Activated CD8-positive, alpha-beta T cell treated with anti-CD3 and anti-CD28 coated beads, Interleukin-2, amount 10 ng/mL, durations not matched to agents 7 days and 5 days (primary cell): ENCODE data around the gene GTF3C1. TPM values are rescaled to one million over a fixed set of nuclear protein-coding genes. Genes with fewer than 3 reads are reported as not detected.

ENCODE experiments used
- ATAC-seq: fragments of 150-1000 bp; cut with Tn5 transposase; one replicate; pipeline ENCODE4 v1.10.0; 2021; ENCODE audit warnings: moderate library complexity
- CTCF ChIA-PET: fragments of 350-600 bp; sonication (Branson Sonifier 250); formaldehyde crosslinking; loops from one replicate; lab custom pipeline; 2021; ENCODE audit warnings: antibody characterized with exemption; lab: Charles Lee
- POLR2A ChIA-PET: fragments of 350-600 bp; sonication (Branson Sonifier 250); formaldehyde crosslinking; loops from one replicate; lab custom pipeline; 2021; ENCODE audit warnings: antibody characterized with exemption; lab: Charles Lee
- DNase-seq: peaks from one replicate; pipeline ENCODE4 v3.0.0-alpha.2; 2020
- H3K27ac Mint-ChIP-seq: one replicate; pipeline ENCODE4 v1.8.0; 2021; ENCODE audit warnings: mild to moderate bottlenecking, mixed read lengths
- H3K27me3 Mint-ChIP-seq: one replicate; pipeline ENCODE4 v1.8.0; 2021; ENCODE audit warnings: low read depth, mixed read lengths
- H3K36me3 Mint-ChIP-seq: one replicate; pipeline ENCODE4 v1.8.0; 2021; ENCODE audit warnings: low read depth, mixed read lengths
- H3K4me1 Mint-ChIP-seq: one replicate; pipeline ENCODE4 v1.8.0; 2021; ENCODE audit warnings: low read depth, mixed read lengths
- H3K4me3 Mint-ChIP-seq: one replicate; pipeline ENCODE4 v1.8.0; 2021; ENCODE audit warnings: mild to moderate bottlenecking, mixed read lengths
- H3K9me3 Mint-ChIP-seq: one replicate; pipeline ENCODE4 v1.8.0; 2022; ENCODE audit warnings: mixed read lengths; ENCODE audit not compliant: insufficient read depth
- total RNA-seq, 2 experiments: library from RNA; stranded (reverse); gene quantifications; one replicate each; pipeline ENCODE4 v1.2.3, GENCODE V29; 2021

Gene GTF3C1
- 10 to 100 TPM; 55.8 to 58.5 TPM for total RNA-seq

- peak within 1 kb of the TSS; percentile 96 for H3K27ac Mint-ChIP-seq
- ChIA-PET POLR2A (interaction anchor here (0.6 to 1.9 kb wide), 14 partner anchors 9 to 979 kb away, joined by 3 to 11 read pairs (median 4); partner anchors contain the start of genes IL21R and KDM8), CTCF (interaction anchor here (1.1 to 2.4 kb wide), 4 partner anchors 9 to 521 kb away, joined by 3 to 11 read pairs (median 6); no protein-coding TSS in a partner anchor)
- H3K4me1 Mint-ChIP-seq: peaks cover 36% of the 10 kb centered on the region
- peak within 1 kb of the TSS; percentile 98 for H3K4me3 Mint-ChIP-seq
- no peaks in the 10 kb centered on the region for H3K9me3 Mint-ChIP-seq
- H3K27me3 Mint-ChIP-seq: no peaks in the 10 kb centered on the region
- ATAC-seq (peak; percentile 95), DNase-seq (peak; percentile 100)
- H3K36me3 Mint-ChIP-seq: peaks cover 6% of the 10 kb centered on the region
Measured at GRCh38 chr16:27549746-27550581, at the start of gene GTF3C1, which contains the start of gene KATNIP. TSS of gene GTF3C1 (minus strand) at chr16:27549913. CDS start at chr16:27549890, 23 bp downstream. TSS of gene KATNIP (plus strand) at chr16:27550144. CDS start at chr16:27550171, 27 bp downstream.

GRCh38 chr16:27598931-27599565 lies 49.3 kb upstream of the GTF3C1 start:
- Mint-ChIP-seq H3K9me3 (no peaks in the 10 kb centered on the region), H3K36me3 (no peaks in the 10 kb centered on the region), H3K4me1 (no peaks in the 10 kb centered on the region), H3K27ac (no peak overlapping the region), H3K4me3 (no peak overlapping the region), H3K27me3 (no peaks in the 10 kb centered on the region)
- ChIA-PET CTCF (no interaction called here), POLR2A (no interaction called here)
- no peak for ATAC-seq
- DNase-seq: no peak

- Mint-ChIP-seq H3K27me3 (no peaks in the 10 kb centered on the region), H3K9me3 (no peaks in the 10 kb centered on the region), H3K4me1 (no peaks in the 10 kb centered on the region), H3K4me3 (no peak overlapping the region), H3K27ac (no peak overlapping the region), H3K36me3 (no peaks in the 10 kb centered on the region)
- ChIA-PET POLR2A (no interaction called here), CTCF (no interaction called here)
- DNase-seq: no peak
- ATAC-seq: no peak
Measured at GRCh38 chr16:27598220-27598619, 48.5 kb upstream of the GTF3C1 start.

- Mint-ChIP-seq H3K36me3 (no peaks in the 10 kb centered on the region), H3K4me1 (no peaks in the 10 kb centered on the region), H3K27ac (no peak overlapping the region), H3K4me3 (no peak overlapping the region), H3K27me3 (no peaks in the 10 kb centered on the region), H3K9me3 (no peaks in the 10 kb centered on the region)
- ATAC-seq (no peak), DNase-seq (no peak)
- ChIA-PET POLR2A (interaction anchor here (0.6 kb wide), 1 partner anchor 526 kb away, joined by 3 read pairs; no protein-coding TSS in a partner anchor), CTCF (interaction anchor here (1.4 kb wide), 1 partner anchor 474 kb away, joined by 3 read pairs; no protein-coding TSS in a partner anchor)
Measured at GRCh38 chr16:27597361-27597760, 47.6 kb upstream of the GTF3C1 start.

- no peaks in the 10 kb centered on the region for H3K36me3 Mint-ChIP-seq
- ChIA-PET CTCF (interaction anchor here (1.4 kb wide), 1 partner anchor 475 kb away, joined by 3 read pairs; no protein-coding TSS in a partner anchor), POLR2A (no interaction called here)
- no peaks in the 10 kb centered on the region for H3K27me3 Mint-ChIP-seq
- H3K4me3 Mint-ChIP-seq: no peak overlapping the region
- H3K4me1 Mint-ChIP-seq: no peaks in the 10 kb centered on the region
- no peak overlapping the region for H3K27ac Mint-ChIP-seq
- H3K9me3 Mint-ChIP-seq: no peaks in the 10 kb centered on the region
- ATAC-seq: no peak
- DNase-seq: no peak
Measured at GRCh38 chr16:27596411-27596810, 46.7 kb upstream of the GTF3C1 start.

GRCh38 chr16:27595993-27596392 lies 46.3 kb upstream of the GTF3C1 start:
- ATAC-seq: no peak
- no peaks in the 10 kb centered on the region for H3K36me3 Mint-ChIP-seq
- H3K4me1 Mint-ChIP-seq: no peaks in the 10 kb centered on the region
- no peak overlapping the region for H3K27ac Mint-ChIP-seq
- no peaks in the 10 kb centered on the region for H3K9me3 Mint-ChIP-seq
- ChIA-PET CTCF (interaction anchor here (1.4 kb wide), 1 partner anchor 475 kb away, joined by 3 read pairs; no protein-coding TSS in a partner anchor), POLR2A (no interaction called here)
- H3K27me3 Mint-ChIP-seq: no peaks in the 10 kb centered on the region
- no peak overlapping the region for H3K4me3 Mint-ChIP-seq
- DNase-seq: no peak

GRCh38 chr16:27595475-27595874 lies 45.8 kb upstream of the GTF3C1 start:
- Mint-ChIP-seq H3K27me3 (no peaks in the 10 kb centered on the region), H3K9me3 (no peaks in the 10 kb centered on the region), H3K4me3 (no peak overlapping the region), H3K4me1 (no peaks in the 10 kb centered on the region), H3K36me3 (no peaks in the 10 kb centered on the region), H3K27ac (no peak overlapping the region)
- POLR2A ChIA-PET: no interaction called here
- DNase-seq: no peak
- CTCF ChIA-PET: no interaction called here
- no peak for ATAC-seq

GRCh38 chr16:27591837-27592236 lies 42.1 kb upstream of the GTF3C1 start:
- Mint-ChIP-seq H3K4me1 (no peaks in the 10 kb centered on the region), H3K4me3 (no peak overlapping the region), H3K9me3 (no peaks in the 10 kb centered on the region), H3K27me3 (no peaks in the 10 kb centered on the region), H3K27ac (no peak overlapping the region), H3K36me3 (no peaks in the 10 kb centered on the region)
- DNase-seq (no peak), ATAC-seq (no peak)
- ChIA-PET POLR2A (no interaction called here), CTCF (no interaction called here)

GRCh38 chr16:27588057-27588456 lies 38.3 kb upstream of the GTF3C1 start:
- Mint-ChIP-seq H3K36me3 (no peaks in the 10 kb centered on the region), H3K27ac (no peak overlapping the region), H3K4me3 (no peak overlapping the region), H3K27me3 (no peaks in the 10 kb centered on the region), H3K9me3 (no peaks in the 10 kb centered on the region), H3K4me1 (no peaks in the 10 kb centered on the region)
- CTCF ChIA-PET: interaction anchor here (0.9 kb wide), 1 partner anchor 43 kb away, joined by 3 read pairs; no protein-coding TSS in a partner anchor
- POLR2A ChIA-PET: interaction anchor here (0.6 kb wide), 1 partner anchor 42 kb away, joined by 4 read pairs; no protein-coding TSS in a partner anchor
- DNase-seq: no peak
- ATAC-seq: no peak

- Mint-ChIP-seq H3K4me1 (no peaks in the 10 kb centered on the region), H3K36me3 (no peaks in the 10 kb centered on the region), H3K27me3 (no peaks in the 10 kb centered on the region), H3K27ac (no peak overlapping the region), H3K9me3 (no peaks in the 10 kb centered on the region), H3K4me3 (no peak overlapping the region)
- DNase-seq: no peak
- POLR2A ChIA-PET: no interaction called here
- no peak for ATAC-seq
- CTCF ChIA-PET: no interaction called here
Measured at GRCh38 chr16:27586711-27587110, 37.0 kb upstream of the GTF3C1 start.

- no peak for DNase-seq
- ChIA-PET CTCF (no interaction called here), POLR2A (no interaction called here)
- Mint-ChIP-seq H3K36me3 (no peaks in the 10 kb centered on the region), H3K27ac (no peak overlapping the region), H3K4me3 (no peak overlapping the region), H3K27me3 (no peaks in the 10 kb centered on the region), H3K4me1 (no peaks in the 10 kb centered on the region), H3K9me3 (no peaks in the 10 kb centered on the region)
- ATAC-seq: no peak
Measured at GRCh38 chr16:27585200-27585599, 35.5 kb upstream of the GTF3C1 start.

GRCh38 chr16:27583634-27584033 lies 33.9 kb upstream of the GTF3C1 start:
- no peaks in the 10 kb centered on the region for H3K9me3 Mint-ChIP-seq
- H3K36me3 Mint-ChIP-seq: no peaks in the 10 kb centered on the region
- CTCF ChIA-PET: no interaction called here
- no peak for DNase-seq
- peaks cover 4% of the 10 kb centered on the region for H3K4me1 Mint-ChIP-seq
- H3K27me3 Mint-ChIP-seq: no peaks in the 10 kb centered on the region
- POLR2A ChIA-PET: no interaction called here
- no peak overlapping the region for H3K27ac Mint-ChIP-seq
- no peak overlapping the region for H3K4me3 Mint-ChIP-seq
- ATAC-seq: no peak
